Esophagus muscularis mucosa (tissue), 4 donors: ENCODE data around the gene UBAC1. TPM values are rescaled to one million over a fixed set of nuclear protein-coding genes. Genes with fewer than 3 reads are reported as not detected.

ENCODE experiments used
- DNase-seq: peaks from one replicate; pipeline ENCODE4 v3.0.0-alpha.2; 2017; ENCODE audit errors: extremely low spot score
- H3K27ac ChIP-seq, 4 donors: fragments of 200-600 bp; sonication (generic); replicated peaks in 1 of 4; 1 replicate in 3 of 4; 2 replicates in 1 of 4; pipeline ENCODE4 v1.5.1; 2016 to 2019; ENCODE audit warnings: mild to moderate bottlenecking in 1 of 4
- H3K27me3 ChIP-seq, 4 donors: fragments of 200-600 bp; sonication (generic); one replicate each; pipeline versions ENCODE4 v1.5.1 to v1.6.0; 2016 to 2019
- H3K36me3 ChIP-seq, 4 donors: fragments of 200-600 bp; sonication (generic); one replicate each; pipeline ENCODE4 v1.5.1; 2016 to 2019
- H3K4me1 ChIP-seq, 4 donors: fragments of 200-600 bp; sonication (generic); one replicate each; pipeline ENCODE4 v1.5.1; 2016 to 2019
- H3K4me3 ChIP-seq, 4 donors: fragments of 200-600 bp; sonication (generic); 1 replicate in 2 of 4; 2 replicates in 2 of 4; pipeline ENCODE4 v1.5.1; 2016 to 2019; ENCODE audit warnings: mild to moderate bottlenecking in 4 of 4, moderate library complexity in 1 of 4
- H3K9me3 ChIP-seq, 4 donors: fragments of 200-600 bp; sonication (generic); 1 replicate in 3 of 4; 2 replicates in 1 of 4; pipeline ENCODE4 v1.5.1; 2016 to 2019
- CTCF ChIP-seq, 3 experiments: fragments of 200-600 bp in 2 of 3; fragments of 450-650 bp in 1 of 3; sonication (generic) in 2 of 3; IDR thresholded peaks; one replicate each; pipeline ENCODE4 v1.5.1; 2017 to 2019; ENCODE audit warnings: antibody characterized with exemption in 3 of 3, mild to moderate bottlenecking in 2 of 3, moderate library complexity in 1 of 3
- EP300 ChIP-seq: sonication (generic); formaldehyde crosslinking; IDR thresholded peaks from one replicate; pipeline ENCODE4 v1.6.1; 2017; ENCODE audit warnings: antibody characterized with exemption
- POLR2A ChIP-seq: fragments of 450-650 bp; IDR thresholded peaks from one replicate; pipeline ENCODE4 v1.6.1; 2017; ENCODE audit warnings: antibody characterized with exemption, moderate library complexity, mild to moderate bottlenecking, low read depth
- POLR2AphosphoS5 ChIP-seq, 2 donors: sonication (generic); formaldehyde crosslinking; IDR thresholded peaks; one replicate each; pipeline ENCODE4 v1.6.1; 2017; ENCODE audit warnings: antibody characterized with exemption in 2 of 2
- WGBS: methylation state at CpG from one replicate; pipeline ENCODE4 v1.1.5; 2018; 5-methylcytosine and 5-hydroxymethylcytosine counted together
- intact Hi-C: fragments of 100-400 bp; cut with DNase I; formaldehyde crosslinking; loops from one replicate; pipeline ENCODE4 v1.15.1; 2023
- total RNA-seq, 4 donors: library from RNA; depleted of rRNA; stranded (reverse); fragments of >200 nt; gene quantifications; one replicate each; pipeline versions ENCODE4 v1.1.0 to v1.2.1, GENCODE V29; 2016

The UBAC1 gene
- total RNA-seq, 4 donors from 2014 or later: 61.6 to 77.2 (median 67.3) TPM

- no peak overlapping the region for H3K27ac ChIP-seq
- H3K27me3 ChIP-seq: peaks cover 0 to 65% (median 4%) of the 10 kb centered on the region in 4 donors
- DNase-seq: no peak
- intact Hi-C loops: no loop called here
- H3K9me3 ChIP-seq: no peaks in the 10 kb centered on the region
- WGBS: 60% methylated on average over 10 of the region's 10 CpGs
- no peak for TF ChIP-seq EP300
- TF ChIP-seq POLR2A: no peak
- TF ChIP-seq CTCF (IDR thresholded peaks at IDR 0.05): no peak
- no peak for TF ChIP-seq POLR2AphosphoS5 (IDR thresholded peaks at IDR 0.05)
- peaks cover under 1 to 14% (median 13%) of the 10 kb centered on the region in 4 donors for H3K4me1 ChIP-seq
- no peaks in the 10 kb centered on the region for H3K36me3 ChIP-seq
- H3K4me3 ChIP-seq: no peak overlapping the region
These were observed 13.0 kb upstream of the UBAC1 start for GRCh38 chr9:135974220-135974573.

- peaks cover 0 to 59% (median under 1%) of the 10 kb centered on the region in 4 donors for H3K27me3 ChIP-seq
- H3K9me3 ChIP-seq: no peaks in the 10 kb centered on the region
- peaks cover 7 to 14% (median 12%) of the 10 kb centered on the region in 4 donors for H3K4me1 ChIP-seq
- DNase-seq: no peak
- H3K36me3 ChIP-seq: no peaks in the 10 kb centered on the region
- WGBS: 47% methylated on average over 16 of the region's 23 CpGs
- intact Hi-C loops: no loop called here
- H3K27ac ChIP-seq: no peak overlapping the region
- TF ChIP-seq POLR2A (no peak), POLR2AphosphoS5 (IDR thresholded peaks at IDR 0.05) (no peak), CTCF (IDR thresholded peaks at IDR 0.05) (no peak), EP300 (no peak)
- no peak overlapping the region for H3K4me3 ChIP-seq
These were observed 12.4 kb upstream of the UBAC1 start for GRCh38 chr9:135973277-135974219.

- WGBS: 46% methylated on average over 11 of the region's 13 CpGs
- DNase-seq: no peak
These were observed 10.7 kb upstream of the UBAC1 start for GRCh38 chr9:135971892-135972291.

GRCh38 chr9:135971111-135971766 is 10.1 kb upstream of the UBAC1 start:
- Histone ChIP-seq H3K4me3 (no peak overlapping the region), H3K27ac (no peak overlapping the region), H3K9me3 (no peaks in the 10 kb centered on the region), H3K27me3 (peaks cover 0 to 39% (median 0%) of the 10 kb centered on the region in 4 donors), H3K4me1 (peaks cover 20 to 28% (median 27%) of the 10 kb centered on the region in 4 donors), H3K36me3 (no peaks in the 10 kb centered on the region)
- no peak for DNase-seq
- TF ChIP-seq POLR2AphosphoS5 (IDR thresholded peaks at IDR 0.05) (no peak), CTCF (IDR thresholded peaks at IDR 0.05) (no peak), EP300 (no peak), POLR2A (no peak)
- intact Hi-C loops: no loop called here
- 70% methylated on average over 14 of the region's 18 CpGs for WGBS

More at GRCh38 chr9:135971892-135972291, 10.7 kb upstream of the UBAC1 start:
- no peak overlapping the region for H3K4me3 ChIP-seq
- H3K4me1 ChIP-seq: peaks cover 20 to 28% (median 27%) of the 10 kb centered on the region in 4 donors
- no peak for TF ChIP-seq POLR2A
- TF ChIP-seq CTCF (IDR thresholded peaks at IDR 0.05): no peak
- no peaks in the 10 kb centered on the region for H3K9me3 ChIP-seq
- H3K36me3 ChIP-seq: no peaks in the 10 kb centered on the region
- no peak overlapping the region for H3K27ac ChIP-seq
- peaks cover 0 to 45% (median 0%) of the 10 kb centered on the region in 4 donors for H3K27me3 ChIP-seq
- intact Hi-C loops: no loop called here
